B cell (primary cell): Measurements from ENCODE around the gene TENT4B. TPM values are rescaled to one million over a fixed set of nuclear protein-coding genes. Genes with fewer than 3 reads are reported as not detected.

Experiments used
- ATAC-seq: fragments of 200-7000 bp; cut with Tn5 transposase; one replicate; pipeline ENCODE4 v1.10.0; 2021; ENCODE audit warnings: low read depth, mild to moderate bottlenecking, moderate number of reproducible peaks, moderate library complexity
- CTCF ChIA-PET: fragments of 350-600 bp; sonication (Branson Sonifier 250); formaldehyde crosslinking; loops from one replicate; lab custom pipeline; 2021; ENCODE audit warnings: antibody characterized with exemption, inconsistent platforms; lab: Charles Lee
- POLR2A ChIA-PET: fragments of 350-600 bp; sonication (Branson Sonifier 250); formaldehyde crosslinking; loops from one replicate; lab custom pipeline; 2021; ENCODE audit warnings: antibody characterized with exemption; lab: Charles Lee
- DNase-seq: peaks from one replicate; pipeline ENCODE4 v3.0.0; 2013
- H2AFZ ChIP-seq: 2 replicates; pipeline ENCODE4 v1.6.1; 2012; ENCODE audit warnings: mild to moderate bottlenecking, low read depth, low read length; ENCODE audit not compliant: insufficient read depth, poor library complexity, severe bottlenecking
- H3K27ac ChIP-seq, 2 donors: 1 replicate in 1 of 2; 2 replicates in 1 of 2; pipeline ENCODE4 v1.5.1; 2012 to 2013; ENCODE audit warnings: low read length in 2 of 2, mild to moderate bottlenecking in 2 of 2, moderate library complexity in 1 of 2
- H3K27me3 ChIP-seq, 4 experiments: fragments of 200-600 bp in 1 of 4; sonication (generic) in 1 of 4; replicated peaks in 1 of 4; 1 replicate in 2 of 4; 2 replicates in 2 of 4; pipeline versions ENCODE4 v1.6.1 to v1.7.0; 2013 to 2016; ENCODE audit warnings: low read length in 3 of 4, mild to moderate bottlenecking in 2 of 4, mixed read lengths in 1 of 4, moderate library complexity in 1 of 4; ENCODE audit not compliant: insufficient read depth in 4 of 4, control insufficient read depth in 3 of 4; ENCODE audit errors: control extremely low read depth in 1 of 4
- H3K36me3 ChIP-seq, 2 experiments: replicated peaks in 1 of 2; 1 replicate in 1 of 2; 2 replicates in 1 of 2; pipeline versions ENCODE4 v1.6.1 to v1.7.1; 2013; ENCODE audit warnings: low read length in 1 of 2; ENCODE audit not compliant: insufficient read depth in 2 of 2, control insufficient read depth in 1 of 2; ENCODE audit errors: control extremely low read depth in 1 of 2, extremely low read depth in 1 of 2
- H3K4me1 ChIP-seq, 2 donors: fragments of 200-600 bp in 1 of 2; sonication (generic) in 1 of 2; 1 replicate in 1 of 2; 2 replicates in 1 of 2; pipeline versions ENCODE4 v1.5.1 to v1.6.1; 2013 to 2017; ENCODE audit warnings: low read length in 2 of 2; ENCODE audit not compliant: control insufficient read depth in 2 of 2, insufficient read depth in 2 of 2
- H3K4me2 ChIP-seq: replicated peaks from 2 replicates; pipeline ENCODE3; 2012; ENCODE audit warnings: mild to moderate bottlenecking, low read depth, low read length; ENCODE audit not compliant: poor library complexity, severe bottlenecking
- H3K4me3 ChIP-seq, 5 experiments: fragments of 200-600 bp in 1 of 5; sonication (generic) in 1 of 5; 1 replicate in 3 of 5; 2 replicates in 2 of 5; pipeline versions ENCODE4 v1.5.1 to v1.7.0; 2011 to 2016; ENCODE audit warnings: low read length in 4 of 5, mild to moderate bottlenecking in 4 of 5, low read depth in 2 of 5, control low read depth in 1 of 5, moderate library complexity in 1 of 5; ENCODE audit not compliant: insufficient read depth in 1 of 5; ENCODE audit errors: control extremely low read depth in 1 of 5, extremely low read depth in 1 of 5
- H3K79me2 ChIP-seq: fragments of 200-600 bp; sonication (generic); one replicate; pipeline ENCODE4 v1.6.0; 2016; ENCODE audit warnings: low read length; ENCODE audit not compliant: control insufficient read depth, insufficient read depth
- H3K9ac ChIP-seq: fragments of 200-600 bp; sonication (generic); 2 replicates; pipeline ENCODE4 v1.6.1; 2017; ENCODE audit warnings: mild to moderate bottlenecking, low read length, moderate library complexity
- H3K9me3 ChIP-seq, 3 donors: one replicate each; pipeline versions ENCODE4 v1.6.1 to v1.7.1; 2013; ENCODE audit warnings: low read length in 2 of 3; ENCODE audit not compliant: control insufficient read depth in 2 of 3, insufficient read depth in 1 of 3; ENCODE audit errors: control extremely low read depth in 1 of 3
- H4K20me1 ChIP-seq: 2 replicates; pipeline ENCODE4 v1.6.0; 2012; ENCODE audit warnings: mild to moderate bottlenecking, low read length; ENCODE audit not compliant: insufficient read depth, control insufficient read depth, poor library complexity, severe bottlenecking
- H3K27ac Mint-ChIP-seq: one replicate; pipeline ENCODE4 v1.8.0; 2021; ENCODE audit warnings: mixed read lengths
- H3K27me3 Mint-ChIP-seq: one replicate; pipeline ENCODE4 v1.8.0; 2021; ENCODE audit warnings: mixed read lengths
- H3K4me1 Mint-ChIP-seq: one replicate; pipeline ENCODE4 v1.8.0; 2021; ENCODE audit warnings: mixed read lengths
- H3K4me3 Mint-ChIP-seq: one replicate; pipeline ENCODE4 v1.8.0; 2021; ENCODE audit warnings: mixed read lengths
- H3K9me3 Mint-ChIP-seq: one replicate; pipeline ENCODE4 v1.8.0; 2022; ENCODE audit warnings: mixed read lengths; ENCODE audit not compliant: insufficient read depth
- CTCF ChIP-seq: fragments of 200-600 bp; IDR thresholded peaks from one replicate; pipeline ENCODE4 v1.8.0; 2022; ENCODE audit warnings: antibody characterized with exemption, mild to moderate bottlenecking
- EZH2 ChIP-seq: IDR thresholded peaks from 2 replicates; pipeline ENCODE4 v1.6.1; 2012; ENCODE audit warnings: borderline replicate concordance, low read depth, mild to moderate bottlenecking, moderate library complexity, low read length; ENCODE audit not compliant: insufficient read depth, poor library complexity, severe bottlenecking
- WGBS: methylation state at CpG from one replicate; pipeline ENCODE4 v1.1.5; 2013; ENCODE audit warnings: missing lambda C conversion rate; ENCODE audit not compliant: insufficient coverage; 5-methylcytosine and 5-hydroxymethylcytosine counted together
- intact Hi-C: fragments of 100-400 bp; cut with micrococcal nuclease; formaldehyde crosslinking; loops from one replicate; pipeline ENCODE4 v1.10.0; 2022
- polyA plus RNA-seq: library from polyadenylated mRNA; depleted of rRNA; stranded (reverse); fragments of >200 nt; gene quantifications from 2 replicates; pipeline ENCODE4 v1.2.3, GENCODE V29; 2012
- total RNA-seq, 2 donors: library from RNA; stranded (reverse); fragments of 120-200 nt in 1 of 2; gene quantifications; 1 replicate in 1 of 2; 2 replicates in 1 of 2; pipeline versions ENCODE4 v1.2.3 to v1.2.4, GENCODE V29; 2013 to 2022

The TENT4B gene
- total and polyA plus RNA-seq, 2 donors (not counting 1 experiment from before 2014, with no cell fraction given): 6.1 to 17.1 TPM

GRCh38 chr16:50263060-50263909, 110.2 kb downstream of the TENT4B start:
- Histone ChIP-seq H3K4me2 (no peak overlapping the region), H3K27ac (no peak overlapping the region), H2AFZ (no peak overlapping the region), H4K20me1 (no peaks in the 10 kb centered on the region), H3K9ac (no peak overlapping the region), H3K79me2 (peaks cover 21% of the 10 kb centered on the region), H3K4me3 (no peak overlapping the region), H3K27me3 (peaks cover 0 to 18% (median 8%) of the 10 kb centered on the region in 4 experiments), H3K9me3 (peaks cover 0 to 8% (median 4%) of the 10 kb centered on the region in 3 donors), H3K36me3 (no peaks in the 10 kb centered on the region), H3K4me1 (peaks cover 34 to 36% of the 10 kb centered on the region in 2 donors)
- H3K9me3 Mint-ChIP-seq: no peaks in the 10 kb centered on the region
- H3K27me3 Mint-ChIP-seq: peaks cover 7% of the 10 kb centered on the region
- CTCF ChIA-PET: interaction anchor here (1.3 to 5.8 kb wide), 4 partner anchors 9 to 92 kb away, joined by 3 to 63 read pairs (median 24); no protein-coding TSS in a partner anchor
- intact Hi-C loops: no loop called here
- H3K27ac Mint-ChIP-seq: no peak overlapping the region
- ATAC-seq: no peak
- no peak overlapping the region for H3K4me3 Mint-ChIP-seq
- WGBS: 95% methylated on average over 14 of the region's 16 CpGs
- H3K4me1 Mint-ChIP-seq: peaks cover 53% of the 10 kb centered on the region
- no peak for TF ChIP-seq EZH2
- TF ChIP-seq CTCF: no peak
- POLR2A ChIA-PET: no interaction called here
- DNase-seq: no peak
